ENCODE measurements around the gene CARS1.

DNA sequence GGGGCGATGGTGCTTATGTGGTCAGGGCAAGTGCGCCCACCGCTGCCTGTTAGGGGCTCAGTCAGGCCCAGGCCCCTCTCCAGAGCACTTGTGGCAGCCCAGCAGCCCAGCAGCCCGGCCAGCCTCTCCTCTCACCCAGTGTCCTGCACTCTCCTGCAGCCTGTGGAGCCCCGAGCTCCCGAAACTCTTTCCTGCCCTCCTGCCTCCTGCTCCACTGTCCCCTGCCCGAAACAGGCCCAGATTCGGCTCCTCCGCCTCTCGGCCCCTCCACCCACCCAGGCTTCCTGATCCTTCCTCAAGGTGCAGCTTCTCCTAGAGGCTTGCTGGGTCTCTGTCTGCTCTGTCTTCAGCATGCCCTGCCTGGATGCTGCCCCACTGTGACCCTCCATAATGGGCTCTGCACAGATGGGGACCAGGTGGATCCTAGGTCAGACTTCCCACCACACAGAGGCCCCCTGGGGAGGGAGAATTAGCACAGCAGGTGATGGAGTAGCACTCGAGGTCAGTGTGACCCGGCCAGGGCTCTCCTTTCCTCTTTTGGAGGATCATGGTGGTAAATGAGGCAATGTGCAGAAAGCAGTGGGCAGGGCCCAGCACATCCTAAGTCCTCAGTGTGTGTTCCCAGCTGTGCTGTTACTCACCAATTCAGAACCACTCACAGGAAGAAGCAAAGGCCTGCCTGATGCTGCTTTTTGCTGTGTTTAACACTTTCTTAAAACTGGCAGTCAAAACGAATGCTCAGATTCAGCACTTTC is 46.5 kb downstream of the CARS1 start:
- TF ChIP-seq CTCF (IDR thresholded peaks at IDR 0.05) = no peak
- TF ChIP-seq, protein P1, sequence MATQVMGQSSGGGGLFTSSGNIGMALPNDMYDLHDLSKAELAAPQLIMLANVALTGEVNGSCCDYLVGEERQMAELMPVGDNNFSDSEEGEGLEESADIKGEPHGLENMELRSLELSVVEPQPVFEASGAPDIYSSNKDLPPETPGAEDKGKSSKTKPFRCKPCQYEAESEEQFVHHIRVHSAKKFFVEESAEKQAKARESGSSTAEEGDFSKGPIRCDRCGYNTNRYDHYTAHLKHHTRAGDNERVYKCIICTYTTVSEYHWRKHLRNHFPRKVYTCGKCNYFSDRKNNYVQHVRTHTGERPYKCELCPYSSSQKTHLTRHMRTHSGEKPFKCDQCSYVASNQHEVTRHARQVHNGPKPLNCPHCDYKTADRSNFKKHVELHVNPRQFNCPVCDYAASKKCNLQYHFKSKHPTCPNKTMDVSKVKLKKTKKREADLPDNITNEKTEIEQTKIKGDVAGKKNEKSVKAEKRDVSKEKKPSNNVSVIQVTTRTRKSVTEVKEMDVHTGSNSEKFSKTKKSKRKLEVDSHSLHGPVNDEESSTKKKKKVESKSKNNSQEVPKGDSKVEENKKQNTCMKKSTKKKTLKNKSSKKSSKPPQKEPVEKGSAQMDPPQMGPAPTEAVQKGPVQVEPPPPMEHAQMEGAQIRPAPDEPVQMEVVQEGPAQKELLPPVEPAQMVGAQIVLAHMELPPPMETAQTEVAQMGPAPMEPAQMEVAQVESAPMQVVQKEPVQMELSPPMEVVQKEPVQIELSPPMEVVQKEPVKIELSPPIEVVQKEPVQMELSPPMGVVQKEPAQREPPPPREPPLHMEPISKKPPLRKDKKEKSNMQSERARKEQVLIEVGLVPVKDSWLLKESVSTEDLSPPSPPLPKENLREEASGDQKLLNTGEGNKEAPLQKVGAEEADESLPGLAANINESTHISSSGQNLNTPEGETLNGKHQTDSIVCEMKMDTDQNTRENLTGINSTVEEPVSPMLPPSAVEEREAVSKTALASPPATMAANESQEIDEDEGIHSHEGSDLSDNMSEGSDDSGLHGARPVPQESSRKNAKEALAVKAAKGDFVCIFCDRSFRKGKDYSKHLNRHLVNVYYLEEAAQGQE (IDR thresholded peaks at IDR 0.05; ENCODE audit: insufficient read depth in 1 of 2, low read depth in 2 of 2, low read length in 1 of 2) = no peak
- TF ChIP-seq TCF7L2 (IDR thresholded peaks at IDR 0.05; ENCODE audit: low read depth, low read length) = no peak
- no peak for TF ChIP-seq SIN3A (IDR thresholded peaks at IDR 0.05; ENCODE audit: borderline replicate concordance, insufficient read depth, low read depth, low read length)
